H1 (cell line): ENCODE measurements around the gene ITGB2. TPM values are rescaled to one million over a fixed set of nuclear protein-coding genes. Genes with fewer than 3 reads are reported as not detected.

ENCODE experiments used
- CEBPB ChIP-seq: IDR thresholded peaks from 2 replicates; pipeline ENCODE4 v1.6.1; 2012; ENCODE audit warnings: low read depth, low read length
- RNF2 ChIP-seq: fragments of 200-900, 300-1000 bp; sonication (generic); IDR thresholded peaks from 2 replicates; pipeline ENCODE4 v1.7.1; 2016; ENCODE audit warnings: borderline replicate concordance, low read depth, mild to moderate bottlenecking, antibody characterized with exemption, low read length; ENCODE audit not compliant: poor library complexity, severe bottlenecking; ENCODE audit errors: missing control alignments
- polyA plus RNA-seq, 7 experiments: library from polyadenylated mRNA; depleted of rRNA in 3 of 7; stranded (reverse) in 5 of 7; unstranded in 2 of 7; fragments of >200 nt in 5 of 7; fragments of 200-250 nt in 2 of 7; gene quantifications; 1 replicate in 5 of 7; 2 replicates in 1 of 7; 4 replicates in 1 of 7; pipeline versions ENCODE4 v1.2.1 to v1.2.3, GENCODE V29; 2011 to 2013; ENCODE audit warnings: missing spikeins in 2 of 7, mixed read lengths in 2 of 7
- total RNA-seq: library from RNA; stranded (reverse); fragmentation: NEBNext Ultra II Directional; extraction: Animal tissue kit (Norgen Biotek cat#: 25700); gene quantifications from 2 replicates; pipeline ENCODE4 v1.2.1, GENCODE V29; 2021

The ITGB2 gene
- total and polyA plus RNA-seq, 2 of the 8 experiments (the other 6 are each of a cell fraction or from before 2014, with no cell fraction given): 0.24 to 0.63 TPM

GRCh38 chr21:44893278-44893556, 27.5 kb downstream of the ITGB2 start (continued):
- TF ChIP-seq RNF2 (no peak), CEBPB (no peak)
